MM.1S (cell line): ENCODE data around the gene CSNK1A1.

Experiments used
- DNase-seq: peaks from one replicate; pipeline ENCODE4 v3.0.0-alpha.2; 2015
- H2AFZ ChIP-seq: fragments of 300-600 bp; sonication (generic); 2 replicates; pipeline ENCODE4 v1.6.0; 2016; ENCODE audit warnings: antibody characterized with exemption, low read length
- H3F3A ChIP-seq: fragments of 300-600 bp; sonication (generic); 2 replicates; pipeline ENCODE4 v1.6.1; 2016; ENCODE audit warnings: mild to moderate bottlenecking, antibody characterized with exemption, low read length, moderate library complexity, mixed read lengths; ENCODE audit not compliant: insufficient read depth
- H3K27ac ChIP-seq: fragments of 300-600 bp; sonication (generic); 2 replicates; pipeline ENCODE4 v1.5.1; 2016; ENCODE audit warnings: mild to moderate bottlenecking, low read length
- H3K27me3 ChIP-seq: fragments of 300-600 bp; sonication (generic); replicated peaks from 2 replicates; pipeline ENCODE4 v1.6.0; 2016; ENCODE audit warnings: low read length; ENCODE audit not compliant: insufficient read depth
- H3K36me3 ChIP-seq: fragments of 300-600 bp; sonication (generic); replicated peaks from 2 replicates; pipeline ENCODE4 v1.6.1; 2016; ENCODE audit warnings: mild to moderate bottlenecking, low read length, mixed read lengths; ENCODE audit not compliant: insufficient read depth
- H3K4me1 ChIP-seq: fragments of 300-600 bp; sonication (generic); 2 replicates; pipeline ENCODE4 v1.6.1; 2016; ENCODE audit warnings: low read length, mixed read lengths
- H3K4me2 ChIP-seq: fragments of 300-600 bp; sonication (generic); 2 replicates; pipeline ENCODE4 v1.6.0; 2016; ENCODE audit warnings: low read depth, low read length
- H3K4me3 ChIP-seq: fragments of 300-600 bp; sonication (generic); 2 replicates; pipeline ENCODE4 v1.5.1; 2016; ENCODE audit warnings: low read length, mixed read lengths
- H3K79me2 ChIP-seq: fragments of 300-600 bp; sonication (generic); 2 replicates; pipeline ENCODE4 v1.6.1; 2016; ENCODE audit warnings: mixed run types, low read length, mixed read lengths
- H3K9ac ChIP-seq: fragments of 300-600 bp; sonication (generic); 2 replicates; pipeline ENCODE4 v1.6.1; 2016; ENCODE audit warnings: low read length, mixed read lengths
- H3K9me2 ChIP-seq: fragments of 300-600 bp; sonication (generic); replicated peaks from 2 replicates; pipeline ENCODE4 v1.6.1; 2016; ENCODE audit warnings: mild to moderate bottlenecking, low read length, mixed read lengths; ENCODE audit not compliant: insufficient read depth
- H3K9me3 ChIP-seq: fragments of 300-600 bp; sonication (generic); replicated peaks from 2 replicates; pipeline ENCODE4 v1.6.1; 2016; ENCODE audit warnings: mild to moderate bottlenecking, low read length, mixed read lengths; ENCODE audit not compliant: insufficient read depth
- H4K20me1 ChIP-seq: fragments of 300-600 bp; sonication (generic); 2 replicates; pipeline ENCODE4 v1.6.1; 2016; ENCODE audit warnings: mild to moderate bottlenecking, low read length, moderate library complexity, mixed read lengths; ENCODE audit not compliant: insufficient read depth
- EZH2 ChIP-seq: fragments of 300-600 bp; sonication (generic); optimal IDR thresholded peaks from 2 replicates; pipeline ENCODE3; 2017; ENCODE audit warnings: low read depth, mild to moderate bottlenecking, antibody characterized with exemption, low read length, mixed read lengths
- EZH2phosphoT487 ChIP-seq: fragments of 300-600 bp; sonication (generic); IDR thresholded peaks from 2 replicates; pipeline ENCODE4 v1.6.1; 2018; ENCODE audit warnings: antibody characterized with exemption, low read length
- TF ChIP-seq, protein P1 (sequence below): fragments of 300-600 bp; sonication (generic); IDR thresholded peaks from 2 replicates; pipeline ENCODE4 v1.5.1; 2016; ENCODE audit warnings: antibody characterized with exemption, low read length, mixed read lengths

CSNK1A1 gene

GRCh38 chr5:149594206-149594895 is 43.1 kb upstream of the CSNK1A1 start:
- Histone ChIP-seq H2AFZ (no peak overlapping the region), H3F3A (no peaks in the 10 kb centered on the region), H3K9ac (no peak overlapping the region), H3K27ac (no peak overlapping the region), H3K4me3 (no peak overlapping the region), H3K9me3 (no peaks in the 10 kb centered on the region), H3K79me2 (no peaks in the 10 kb centered on the region), H3K4me1 (no peaks in the 10 kb centered on the region), H3K27me3 (no peaks in the 10 kb centered on the region), H3K4me2 (no peak overlapping the region), H3K9me2 (no peaks in the 10 kb centered on the region), H3K36me3 (no peaks in the 10 kb centered on the region), H4K20me1 (no peaks in the 10 kb centered on the region)
- DNase-seq, result no peak
- TF ChIP-seq, protein P1, sequence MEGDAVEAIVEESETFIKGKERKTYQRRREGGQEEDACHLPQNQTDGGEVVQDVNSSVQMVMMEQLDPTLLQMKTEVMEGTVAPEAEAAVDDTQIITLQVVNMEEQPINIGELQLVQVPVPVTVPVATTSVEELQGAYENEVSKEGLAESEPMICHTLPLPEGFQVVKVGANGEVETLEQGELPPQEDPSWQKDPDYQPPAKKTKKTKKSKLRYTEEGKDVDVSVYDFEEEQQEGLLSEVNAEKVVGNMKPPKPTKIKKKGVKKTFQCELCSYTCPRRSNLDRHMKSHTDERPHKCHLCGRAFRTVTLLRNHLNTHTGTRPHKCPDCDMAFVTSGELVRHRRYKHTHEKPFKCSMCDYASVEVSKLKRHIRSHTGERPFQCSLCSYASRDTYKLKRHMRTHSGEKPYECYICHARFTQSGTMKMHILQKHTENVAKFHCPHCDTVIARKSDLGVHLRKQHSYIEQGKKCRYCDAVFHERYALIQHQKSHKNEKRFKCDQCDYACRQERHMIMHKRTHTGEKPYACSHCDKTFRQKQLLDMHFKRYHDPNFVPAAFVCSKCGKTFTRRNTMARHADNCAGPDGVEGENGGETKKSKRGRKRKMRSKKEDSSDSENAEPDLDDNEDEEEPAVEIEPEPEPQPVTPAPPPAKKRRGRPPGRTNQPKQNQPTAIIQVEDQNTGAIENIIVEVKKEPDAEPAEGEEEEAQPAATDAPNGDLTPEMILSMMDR, result no peak
- TF ChIP-seq EZH2phosphoT487 (no peak), EZH2 (no peak)

DNA sequence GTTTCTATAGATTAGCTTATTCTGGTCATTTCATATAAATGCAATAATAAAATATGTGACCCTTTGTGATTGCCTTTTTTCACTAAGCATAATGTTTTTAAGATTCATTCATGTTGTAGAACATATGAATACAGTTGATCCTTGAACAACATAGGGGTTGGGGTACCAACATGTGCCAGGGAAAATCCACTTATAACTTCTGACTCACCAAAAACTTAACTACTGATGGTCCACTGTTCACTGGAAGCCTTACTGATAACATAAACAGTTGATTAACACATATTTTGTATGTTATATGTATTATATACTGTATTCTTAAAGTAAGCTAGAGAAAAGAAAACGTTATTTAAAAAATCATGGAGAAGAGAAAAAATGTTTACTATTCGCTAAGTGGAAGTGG is 42.1 kb upstream of the CSNK1A1 start:
- Histone ChIP-seq H2AFZ (no peak overlapping the region), H3K4me2 (no peak overlapping the region), H3K36me3 (no peaks in the 10 kb centered on the region), H3K9ac (no peak overlapping the region), H3K27me3 (no peaks in the 10 kb centered on the region), H3F3A (no peaks in the 10 kb centered on the region), H3K9me2 (no peaks in the 10 kb centered on the region), H3K4me1 (no peaks in the 10 kb centered on the region), H3K79me2 (no peaks in the 10 kb centered on the region), H3K4me3 (no peak overlapping the region), H4K20me1 (no peaks in the 10 kb centered on the region), H3K9me3 (no peaks in the 10 kb centered on the region), H3K27ac (no peak overlapping the region)
- no peak for TF ChIP-seq EZH2
- no peak for TF ChIP-seq EZH2phosphoT487
- TF ChIP-seq, protein P1, result no peak
- no peak for DNase-seq

DNA sequence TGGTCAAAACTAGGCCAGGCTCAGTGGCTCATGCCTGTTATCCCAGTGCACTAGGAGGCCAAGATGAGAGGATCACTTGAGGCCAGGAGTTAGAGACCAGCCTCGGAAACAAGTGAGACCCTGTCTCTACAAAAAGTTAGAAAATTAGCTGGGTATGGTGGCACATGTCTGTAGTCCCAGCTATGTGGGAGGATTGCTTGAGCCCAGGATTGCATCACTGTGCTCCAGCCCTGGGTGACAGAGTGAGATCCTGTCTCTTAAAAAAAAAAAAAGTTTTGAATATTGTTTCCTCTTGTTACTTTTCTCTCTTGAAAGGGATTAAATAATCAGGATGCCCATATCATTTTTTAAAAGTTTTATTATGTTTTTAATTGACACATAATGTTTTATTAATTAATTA is 37.7 kb upstream of the CSNK1A1 start:
- H3K4me3 ChIP-seq, result no peak overlapping the region
- TF ChIP-seq EZH2phosphoT487 (no peak), EZH2 (no peak)
- TF ChIP-seq, protein P1, result no peak
- H4K20me1 ChIP-seq, result no peaks in the 10 kb centered on the region
- no peaks in the 10 kb centered on the region for H3K27me3 ChIP-seq
- no peaks in the 10 kb centered on the region for H3K9me3 ChIP-seq
- H3K9ac ChIP-seq, result no peak overlapping the region
- no peak overlapping the region for H3K4me2 ChIP-seq
- H3F3A ChIP-seq, result no peaks in the 10 kb centered on the region; the same call in 1 of the 2 replicates
- H2AFZ ChIP-seq, result no peak overlapping the region
- H3K4me1 ChIP-seq, result no peaks in the 10 kb centered on the region
- H3K27ac ChIP-seq, result no peak overlapping the region
- H3K9me2 ChIP-seq, result no peaks in the 10 kb centered on the region
- no peak for DNase-seq
- H3K36me3 ChIP-seq, result no peaks in the 10 kb centered on the region
- H3K79me2 ChIP-seq, result no peaks in the 10 kb centered on the region
